ENCODE data around the gene BCL2L1. TPM values are rescaled to one million over a fixed set of nuclear protein-coding genes. Genes with fewer than 3 reads are reported as not detected.
"Not testable (repeated sequence)": the region's sequence is repeated elsewhere in the genome, so short reads cannot be mapped to it uniquely, and the experiment has no call there.

Gene BCL2L1
- total RNA-seq (2014; rRNA removed; shearing (Covaris generic)) = 79.5 and 81.5 TPM in 2 replicates
- 58.2 and 70.2 TPM in 2 replicates for polyA plus RNA-seq (2015; cell fraction: cytosol; rRNA removed)
- 18.1 and 19.0 TPM in 2 replicates for polyA plus RNA-seq (2015; cell fraction: nucleus; rRNA removed)

DNA sequence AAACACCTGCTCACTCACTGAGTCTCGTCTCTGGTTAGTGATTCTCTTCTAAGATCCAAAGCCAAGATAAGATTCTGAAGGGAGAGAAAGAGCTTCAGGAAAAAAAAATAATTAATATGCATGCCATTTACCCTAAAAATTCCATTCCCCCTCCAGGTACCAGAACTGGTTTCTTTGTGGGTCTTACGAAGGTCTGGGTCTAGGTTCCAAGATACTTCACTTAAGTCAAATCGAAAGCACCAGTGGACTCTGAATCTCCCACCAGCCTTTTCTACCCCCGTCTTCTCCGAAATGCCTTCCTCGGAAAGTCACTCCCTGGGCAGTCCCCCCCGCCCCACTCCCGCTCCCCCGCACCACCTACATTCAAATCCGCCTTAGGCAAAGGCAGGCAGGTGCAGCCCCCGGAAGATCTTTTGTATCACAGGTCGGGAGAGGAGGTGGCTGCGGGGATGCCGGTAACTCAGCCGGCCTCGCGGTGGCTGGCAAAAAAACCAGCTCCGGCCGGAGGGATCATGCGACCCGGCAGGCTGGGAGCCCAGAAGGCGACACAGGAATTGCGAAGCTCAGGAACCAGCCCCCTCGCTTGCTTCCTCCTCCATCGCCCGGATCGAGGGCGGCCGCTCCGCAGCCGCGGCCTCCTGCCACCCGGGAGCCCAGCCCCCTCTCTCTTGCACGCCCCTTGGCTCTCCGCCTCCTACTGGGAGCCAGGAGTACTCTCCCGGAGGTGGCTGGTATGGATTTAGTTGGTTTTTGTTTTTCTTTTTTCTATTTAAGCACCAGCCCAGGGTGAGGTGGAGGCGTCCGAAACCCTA, at the start of gene BCL2L1:
TSS of gene BCL2L1 (minus strand) at position 612 of the 812 bp plus-strand sequence. CDS start 650 bp downstream, outside the sequence.
- in situ Hi-C loops (cut with HindIII; ENCODE audit: low pct_unique_long_range_greater_than_20kb, low sequenced_read_pairs) = no loop called here

DNA sequence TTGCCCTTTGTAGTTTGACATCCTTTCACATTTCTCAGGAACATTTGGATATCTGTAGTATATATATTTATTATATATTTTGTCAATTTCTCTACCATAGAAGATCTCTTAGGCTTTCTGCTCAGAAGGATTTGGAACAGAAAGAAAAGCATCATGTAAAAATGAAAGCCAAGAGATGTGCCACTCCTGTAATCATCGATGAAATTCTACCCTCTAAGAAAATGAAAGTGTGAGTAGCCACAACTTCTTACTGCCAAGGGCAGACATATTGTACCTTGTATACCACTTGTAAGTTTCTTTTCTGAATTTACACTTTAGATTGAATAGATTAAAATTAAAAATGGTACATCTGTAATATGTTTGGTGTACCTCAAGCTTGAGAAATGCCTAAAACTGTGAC, 47.6 kb upstream of the BCL2L1 start:
- in situ Hi-C loops (cut with HindIII; ENCODE audit: low pct_unique_long_range_greater_than_20kb, low sequenced_read_pairs) = no loop called here

More for the DNA sequence above, at the start of gene BCL2L1:
- peak; percentile 74 for DNase-seq (ENCODE audit: low read depth, low spot score)

DNA sequence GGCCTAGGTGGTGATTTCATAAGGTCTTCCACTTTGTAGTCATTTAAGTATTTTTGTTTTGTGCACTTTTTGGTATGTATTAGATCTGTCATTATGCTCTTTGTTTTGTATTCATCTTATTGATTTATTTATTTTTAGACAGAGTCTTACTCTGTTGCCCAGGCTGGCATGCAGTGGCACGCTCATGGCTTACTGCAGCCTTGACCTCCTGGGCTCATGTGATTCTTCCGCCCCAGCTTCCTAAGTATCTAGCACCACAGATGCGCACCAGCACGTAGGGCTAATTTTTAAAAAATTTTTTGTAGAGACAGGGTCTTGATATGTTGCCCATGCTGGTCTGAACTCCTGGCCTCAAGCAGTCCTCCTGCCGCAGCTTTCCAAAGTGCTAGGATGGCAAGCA, 47.0 kb upstream of the BCL2L1 start:
- DNase-seq (ENCODE audit: low read depth, low spot score) = no peak
- in situ Hi-C loops (cut with HindIII; ENCODE audit: low pct_unique_long_range_greater_than_20kb, low sequenced_read_pairs) = no loop called here

More for the DNA sequence above, 47.6 kb upstream of the BCL2L1 start:
- no peak for DNase-seq (ENCODE audit: low read depth, low spot score)

DNA sequence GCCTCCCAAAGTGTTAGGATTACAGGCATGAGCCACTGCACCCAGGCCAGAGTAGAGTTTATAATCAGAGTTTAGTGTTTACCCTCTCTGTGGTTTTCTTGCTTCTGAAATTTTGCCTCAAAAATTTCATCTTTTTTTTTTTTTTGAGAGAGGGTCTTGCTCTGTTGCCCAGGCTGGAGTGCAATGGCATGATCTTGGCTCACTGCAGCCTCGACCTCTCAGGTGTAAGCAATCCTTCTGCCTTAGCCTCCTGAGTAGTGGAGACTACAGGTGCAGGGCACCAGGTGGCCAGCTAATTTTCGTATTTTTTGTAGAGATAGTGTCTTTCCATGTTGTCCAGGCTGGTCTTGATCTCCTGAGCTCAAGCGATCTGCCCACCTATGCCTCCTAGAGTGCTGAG, 45.1 kb upstream of the BCL2L1 start:
- no peak for DNase-seq (ENCODE audit: low read depth, low spot score)
- in situ Hi-C loops (cut with HindIII; ENCODE audit: low pct_unique_long_range_greater_than_20kb, low sequenced_read_pairs) = no loop called here

DNA sequence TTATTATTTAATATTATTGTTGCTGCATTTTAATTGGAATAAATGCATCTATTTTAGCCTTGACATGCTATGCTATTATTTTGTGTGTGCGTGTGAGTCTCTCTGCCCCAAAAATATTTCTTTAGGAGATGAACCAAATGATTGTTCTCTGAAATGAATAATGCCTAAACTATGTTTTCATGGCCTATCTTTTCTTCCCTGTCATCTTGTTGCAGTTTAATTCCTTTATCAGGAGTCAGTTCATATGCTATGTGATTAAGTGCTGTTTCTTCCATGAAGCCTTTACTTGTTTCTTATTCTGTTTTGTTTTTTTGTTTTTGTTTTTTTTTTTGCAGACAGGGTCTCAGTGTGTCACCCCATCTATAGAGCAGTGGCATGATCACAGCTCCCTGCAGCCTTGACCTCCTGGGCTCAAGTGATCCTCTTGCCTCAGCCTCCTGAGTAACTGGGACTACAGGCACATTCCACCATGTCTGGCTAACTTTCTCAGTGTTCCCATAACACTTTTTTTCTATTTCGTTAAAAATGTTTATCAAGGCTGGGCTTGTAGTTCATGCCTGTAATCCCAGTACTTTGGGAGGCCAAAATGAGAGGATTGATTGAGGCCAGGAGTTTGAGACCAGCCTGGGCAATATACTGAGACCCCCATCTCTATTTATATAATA, 42.1 kb upstream of the BCL2L1 start:
- peak; percentile 36 for DNase-seq (ENCODE audit: low read depth, low spot score)

DNA sequence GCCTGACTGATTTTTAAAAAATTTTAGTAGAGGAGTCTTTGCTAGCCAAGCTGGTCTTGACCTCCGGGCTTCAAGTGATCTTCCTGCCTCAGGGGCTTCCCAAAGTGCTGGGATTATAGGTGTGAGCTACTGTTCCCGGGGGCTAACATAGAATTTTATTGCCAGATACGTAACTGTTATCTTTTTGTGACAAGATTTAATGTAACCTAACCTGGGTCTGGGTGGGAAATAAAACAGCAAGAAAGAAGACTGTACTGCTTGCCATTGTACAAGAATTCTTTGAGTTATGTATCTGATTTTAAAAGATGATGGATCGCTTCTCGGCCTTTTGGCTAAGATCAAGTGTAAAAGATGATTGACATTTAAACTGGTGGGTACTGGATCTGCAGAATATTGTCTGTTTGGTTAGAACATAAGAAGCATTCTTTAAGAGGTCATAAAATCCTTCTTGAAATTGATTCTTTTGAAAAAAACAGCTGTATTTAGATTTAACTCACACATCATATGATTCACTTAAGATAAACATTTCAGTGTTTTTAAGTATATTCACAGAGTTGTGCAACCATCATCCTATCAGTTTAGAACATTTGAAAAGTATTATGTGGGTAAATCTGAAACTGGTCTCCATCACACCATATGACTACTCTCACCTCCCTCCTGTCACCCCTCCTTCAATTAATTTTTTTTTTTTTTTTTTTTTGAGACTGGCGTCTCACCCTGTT, 38.0 kb upstream of the BCL2L1 start:
- DNase-seq (ENCODE audit: low read depth, low spot score) = peak; percentile 68
- in situ Hi-C loops (cut with HindIII; ENCODE audit: low pct_unique_long_range_greater_than_20kb, low sequenced_read_pairs) = no loop called here

More for the DNA sequence above, 42.1 kb upstream of the BCL2L1 start:
- in situ Hi-C loops (cut with HindIII; ENCODE audit: low pct_unique_long_range_greater_than_20kb, low sequenced_read_pairs) = no loop called here

DNA sequence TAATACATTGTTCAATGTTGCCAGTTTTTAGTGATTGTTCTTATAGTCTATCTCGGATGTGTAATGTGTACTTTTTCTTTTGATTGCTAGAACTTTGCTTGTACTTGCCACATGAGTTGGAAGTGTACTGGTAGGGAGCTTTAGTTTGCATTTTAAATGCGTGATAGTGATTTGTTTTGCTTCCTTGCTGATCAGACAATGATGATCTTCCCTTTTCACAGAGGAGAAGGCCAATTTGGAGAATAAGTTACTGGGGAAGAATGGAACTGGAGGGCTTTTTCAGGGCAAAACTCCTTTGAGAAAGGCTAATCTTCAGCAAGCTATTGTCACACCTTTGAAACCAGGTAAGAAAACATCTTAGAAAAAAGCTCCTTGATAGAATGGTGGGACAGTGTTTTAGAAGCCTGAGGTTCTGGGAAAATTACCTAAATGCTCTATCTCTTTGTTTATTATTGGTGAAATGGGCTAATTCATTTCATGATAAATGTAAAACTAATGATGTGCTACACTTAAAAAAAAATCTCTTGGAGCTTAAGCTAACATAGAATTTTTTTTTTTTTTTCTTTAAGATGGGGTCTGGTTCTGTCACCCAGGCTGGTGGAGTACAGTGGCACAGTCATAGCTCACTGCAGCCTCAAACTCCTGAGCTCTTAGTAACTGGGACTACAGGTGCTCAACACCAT, 37.3 kb upstream of the BCL2L1 start:
- in situ Hi-C loops (cut with HindIII; ENCODE audit: low pct_unique_long_range_greater_than_20kb, low sequenced_read_pairs) = no loop called here

DNA sequence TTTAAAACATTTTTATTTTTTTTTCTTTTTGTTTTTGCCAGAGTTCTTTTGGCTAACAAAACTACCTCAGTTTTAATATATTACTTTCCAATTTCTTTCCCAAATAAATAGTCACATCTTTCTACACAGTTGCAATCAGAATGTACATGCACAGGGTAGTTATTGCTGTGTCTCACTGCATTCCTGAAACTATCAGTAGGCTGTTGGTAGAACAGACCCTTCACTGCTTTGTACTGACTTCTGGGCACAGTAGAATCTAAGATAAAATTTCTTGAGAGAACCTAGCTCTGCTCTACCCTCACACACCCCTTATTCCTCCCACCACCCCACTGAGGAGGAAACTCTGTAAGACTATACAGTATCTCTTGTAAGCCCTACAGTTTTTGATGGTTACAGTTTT, 36.3 kb upstream of the BCL2L1 start:
- in situ Hi-C loops (cut with HindIII; ENCODE audit: low pct_unique_long_range_greater_than_20kb, low sequenced_read_pairs) = no loop called here
- DNase-seq (ENCODE audit: low read depth, low spot score) = no peak

More for the DNA sequence above, 37.3 kb upstream of the BCL2L1 start:
- no peak for DNase-seq (ENCODE audit: low read depth, low spot score)

DNA sequence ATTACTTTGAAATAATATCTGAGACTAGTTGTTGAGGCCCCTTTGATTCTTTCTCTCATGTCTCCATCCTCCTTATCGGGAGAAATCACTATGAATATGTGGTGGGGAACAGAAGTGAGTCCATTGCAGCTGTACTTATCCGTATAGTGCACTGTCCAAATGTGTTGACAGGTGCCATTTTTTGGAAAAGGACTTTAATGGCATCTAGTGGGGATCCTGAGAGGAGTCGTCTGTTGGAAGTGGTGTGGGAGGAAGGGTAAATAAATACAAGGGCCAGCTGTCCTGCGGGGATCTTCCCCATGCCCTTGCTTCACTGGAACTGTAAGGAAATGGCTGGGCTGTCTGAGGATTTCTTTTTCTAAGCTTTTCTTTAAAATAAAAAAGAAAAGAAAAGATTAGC, 35.9 kb upstream of the BCL2L1 start:
- DNase-seq (ENCODE audit: low read depth, low spot score) = no peak
- in situ Hi-C loops (cut with HindIII; ENCODE audit: low pct_unique_long_range_greater_than_20kb, low sequenced_read_pairs) = no loop called here

DNA sequence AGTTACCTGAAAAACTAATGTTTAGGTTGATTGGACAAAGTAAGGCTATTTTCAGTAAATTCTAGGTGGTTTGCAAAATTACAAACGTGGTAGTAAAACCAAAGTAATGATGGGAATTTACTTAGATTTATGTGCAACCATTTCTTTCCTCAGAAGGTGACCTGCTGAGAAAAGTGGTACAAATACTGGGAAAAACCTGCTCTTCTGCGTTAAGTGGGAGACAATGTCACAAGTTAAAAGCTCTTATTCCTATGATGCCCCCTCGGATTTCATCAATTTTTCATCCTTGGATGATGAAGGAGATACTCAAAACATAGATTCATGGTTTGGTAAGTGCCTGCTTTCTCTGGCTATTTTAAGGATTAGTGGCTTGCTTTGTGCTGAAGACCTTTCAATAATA, 34.6 kb upstream of the BCL2L1 start:
- in situ Hi-C loops (cut with HindIII; ENCODE audit: low pct_unique_long_range_greater_than_20kb, low sequenced_read_pairs) = no loop called here
- no peak for DNase-seq (ENCODE audit: low read depth, low spot score)

DNA sequence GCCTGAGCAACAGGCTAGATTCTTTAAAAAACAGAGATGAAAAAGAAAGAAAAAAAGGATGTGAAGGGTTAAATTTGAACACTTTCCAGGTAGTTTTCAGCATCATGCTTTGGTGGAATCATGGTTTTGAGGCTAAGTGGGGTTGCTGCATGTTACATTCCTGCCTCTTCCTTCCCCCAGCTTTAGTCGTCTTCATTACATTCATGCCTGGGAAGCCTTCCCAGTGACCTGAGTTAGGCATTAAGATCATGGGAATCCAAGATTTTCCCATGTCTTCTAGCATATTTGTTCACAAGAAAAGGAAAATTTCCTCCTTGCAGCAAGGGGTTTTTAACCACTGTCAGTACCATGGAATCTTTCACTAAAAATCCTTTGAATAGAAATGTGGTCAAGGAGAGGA, 28.5 kb upstream of the BCL2L1 start:
- in situ Hi-C loops (cut with HindIII; ENCODE audit: low pct_unique_long_range_greater_than_20kb, low sequenced_read_pairs) = no loop called here
- no peak for DNase-seq (ENCODE audit: low read depth, low spot score)

DNA sequence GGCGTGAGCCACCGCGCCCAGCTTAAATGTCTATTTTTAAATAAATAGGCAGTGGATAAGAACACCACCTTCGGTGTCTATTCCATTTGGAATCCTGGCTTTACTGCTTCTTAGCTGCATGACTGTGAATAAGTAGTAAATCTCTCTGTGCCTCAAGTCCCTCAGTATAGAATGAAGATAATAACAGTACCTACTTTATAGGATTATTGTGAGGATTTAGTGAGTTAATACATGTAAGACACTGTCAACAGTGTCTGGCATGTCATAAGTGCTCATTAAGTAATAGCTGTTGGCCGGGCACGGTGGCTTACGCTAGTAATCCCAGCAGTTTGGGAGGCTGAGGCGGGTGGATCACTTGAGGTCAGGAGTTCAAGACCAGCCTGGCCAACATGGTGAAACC, 26.6 kb upstream of the BCL2L1 start:
- in situ Hi-C loops (cut with HindIII; ENCODE audit: low pct_unique_long_range_greater_than_20kb, low sequenced_read_pairs) = no loop called here
- no peak for DNase-seq (ENCODE audit: low read depth, low spot score)

DNA sequence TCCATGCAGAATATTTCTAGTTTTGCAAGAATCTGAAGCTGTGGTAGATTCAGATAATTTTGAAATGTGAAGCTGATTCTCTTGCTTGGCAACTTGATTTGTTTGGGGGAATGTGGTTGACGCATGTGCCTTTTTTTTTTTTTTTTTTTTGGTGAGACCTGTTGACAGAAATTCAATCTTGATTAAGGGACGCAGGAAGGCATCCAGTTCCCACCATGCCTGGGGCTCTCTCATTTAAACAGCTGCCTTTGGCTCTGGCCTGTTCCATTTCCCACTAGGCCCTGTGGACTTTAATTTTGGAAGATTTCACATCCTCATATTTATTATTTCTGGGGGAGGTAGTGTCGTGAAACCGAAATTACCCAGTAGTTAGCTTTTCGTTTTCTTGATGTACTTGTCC, 25.0 kb upstream of the BCL2L1 start:
- in situ Hi-C loops (cut with HindIII; ENCODE audit: low pct_unique_long_range_greater_than_20kb, low sequenced_read_pairs) = no loop called here
- DNase-seq (ENCODE audit: low read depth, low spot score) = no peak

DNA sequence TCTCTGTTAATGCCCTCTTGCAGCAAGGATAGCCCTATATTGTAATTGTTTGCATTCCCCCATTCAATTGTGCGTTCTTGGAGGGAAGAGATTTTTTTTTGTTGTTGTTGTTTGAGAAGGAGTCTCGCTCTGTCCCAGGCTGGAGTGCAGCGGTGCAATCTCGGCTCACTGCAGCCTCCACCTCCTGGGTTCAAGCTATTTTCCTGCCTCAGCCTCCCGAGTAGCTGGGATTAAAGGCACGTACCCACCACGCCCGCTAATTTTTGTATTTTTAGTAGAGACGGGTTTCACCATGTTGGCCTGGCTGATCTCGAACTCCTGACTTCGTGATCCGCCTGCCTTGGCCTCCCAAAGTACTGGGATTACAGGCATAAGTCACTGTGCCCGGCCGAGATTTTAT, 24.4 kb upstream of the BCL2L1 start:
- in situ Hi-C loops (cut with HindIII; ENCODE audit: low pct_unique_long_range_greater_than_20kb, low sequenced_read_pairs) = not testable (repeated sequence)

DNA sequence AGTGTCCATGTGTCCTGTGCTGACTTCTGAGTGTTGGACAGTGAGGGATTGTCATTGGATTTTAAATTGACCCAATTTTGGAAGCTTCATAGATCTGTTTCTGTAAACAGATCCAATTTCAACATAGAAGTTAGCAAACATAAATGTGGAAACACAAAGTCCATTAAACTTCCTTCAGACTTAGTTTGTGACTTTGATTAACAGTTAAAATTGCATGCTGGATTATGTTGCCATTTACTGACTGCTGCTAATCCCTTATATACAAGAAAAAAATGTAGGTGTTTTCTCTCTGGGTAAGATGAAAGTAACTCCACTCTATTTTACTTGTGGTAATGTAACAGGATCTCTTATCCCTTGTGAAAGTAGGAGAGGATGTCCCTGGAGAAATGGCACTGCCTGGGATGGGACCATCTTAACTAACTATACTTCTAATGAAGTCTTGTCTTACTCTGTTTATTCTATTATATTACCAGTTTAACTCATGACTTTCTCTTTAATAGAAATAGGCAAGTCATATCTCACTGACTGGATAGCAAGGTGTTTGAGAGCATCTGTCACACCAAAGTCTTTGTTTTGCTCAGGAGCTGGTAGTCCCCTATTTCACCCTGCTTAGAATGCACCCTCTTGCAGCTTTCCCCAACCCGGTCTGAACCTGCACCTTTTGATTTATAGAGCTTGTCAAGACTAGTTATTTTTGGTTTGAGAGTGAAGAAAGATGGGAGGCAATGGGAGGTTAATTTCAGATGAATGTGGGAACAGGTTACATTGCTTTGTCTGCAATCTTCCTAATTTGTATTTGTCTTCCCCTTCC, 23.6 kb upstream of the BCL2L1 start:
- in situ Hi-C loops (cut with HindIII; ENCODE audit: low pct_unique_long_range_greater_than_20kb, low sequenced_read_pairs) = no loop called here
- DNase-seq (ENCODE audit: low read depth, low spot score) = no peak

More for the DNA sequence above, 24.4 kb upstream of the BCL2L1 start:
- DNase-seq (ENCODE audit: low read depth, low spot score) = not testable (repeated sequence)

DNA sequence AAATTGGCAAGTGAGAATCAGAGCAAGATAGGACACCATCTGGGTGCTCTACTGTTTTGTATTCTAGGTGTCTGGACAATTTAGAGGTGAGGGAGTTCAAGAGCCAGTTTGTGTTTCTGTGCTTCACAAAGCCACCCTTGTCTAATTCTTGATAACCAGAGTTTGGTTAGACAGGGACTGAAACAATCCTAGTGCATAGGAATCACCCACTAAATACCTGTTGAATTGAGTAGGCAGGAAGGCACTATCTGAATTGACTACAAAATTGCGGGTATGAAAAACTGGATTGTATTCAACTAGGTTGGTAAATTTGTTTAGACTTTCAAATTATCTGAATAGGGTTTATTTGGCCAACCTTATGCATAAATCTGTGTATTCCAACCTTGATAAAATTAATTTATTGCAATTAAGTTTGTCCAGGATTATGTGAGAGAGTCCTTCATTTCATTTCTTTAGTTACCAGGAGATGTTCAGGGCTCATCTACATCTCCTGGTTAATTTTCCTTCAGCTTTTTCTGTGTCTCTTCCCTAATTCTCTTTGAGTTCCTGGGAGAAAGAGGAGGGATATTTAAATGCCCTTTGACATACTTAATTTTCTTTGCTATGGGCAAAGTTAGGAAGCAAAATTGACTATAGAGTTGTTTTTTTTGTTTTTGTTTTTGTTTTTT, 18.1 kb upstream of the BCL2L1 start:
- in situ Hi-C loops (cut with HindIII; ENCODE audit: low pct_unique_long_range_greater_than_20kb, low sequenced_read_pairs) = no loop called here
- no peak for DNase-seq (ENCODE audit: low read depth, low spot score)

All from SK-MEL-5 (cell line).